GM18873 (cell line): Measurements from ENCODE around the gene UBASH3A.

Source experiments
- ATAC-seq: cut with Tn5 transposase; IDR thresholded peaks from one replicate; pipeline ENCODE4 v1.9.1; 2021; ENCODE audit warnings: mild to moderate bottlenecking, moderate library complexity, moderate number of reproducible peaks; ENCODE audit not compliant: unreplicated experiment, low FRiP score

The UBASH3A gene, protein sequence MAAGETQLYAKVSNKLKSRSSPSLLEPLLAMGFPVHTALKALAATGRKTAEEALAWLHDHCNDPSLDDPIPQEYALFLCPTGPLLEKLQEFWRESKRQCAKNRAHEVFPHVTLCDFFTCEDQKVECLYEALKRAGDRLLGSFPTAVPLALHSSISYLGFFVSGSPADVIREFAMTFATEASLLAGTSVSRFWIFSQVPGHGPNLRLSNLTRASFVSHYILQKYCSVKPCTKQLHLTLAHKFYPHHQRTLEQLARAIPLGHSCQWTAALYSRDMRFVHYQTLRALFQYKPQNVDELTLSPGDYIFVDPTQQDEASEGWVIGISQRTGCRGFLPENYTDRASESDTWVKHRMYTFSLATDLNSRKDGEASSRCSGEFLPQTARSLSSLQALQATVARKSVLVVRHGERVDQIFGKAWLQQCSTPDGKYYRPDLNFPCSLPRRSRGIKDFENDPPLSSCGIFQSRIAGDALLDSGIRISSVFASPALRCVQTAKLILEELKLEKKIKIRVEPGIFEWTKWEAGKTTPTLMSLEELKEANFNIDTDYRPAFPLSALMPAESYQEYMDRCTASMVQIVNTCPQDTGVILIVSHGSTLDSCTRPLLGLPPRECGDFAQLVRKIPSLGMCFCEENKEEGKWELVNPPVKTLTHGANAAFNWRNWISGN

DNA sequence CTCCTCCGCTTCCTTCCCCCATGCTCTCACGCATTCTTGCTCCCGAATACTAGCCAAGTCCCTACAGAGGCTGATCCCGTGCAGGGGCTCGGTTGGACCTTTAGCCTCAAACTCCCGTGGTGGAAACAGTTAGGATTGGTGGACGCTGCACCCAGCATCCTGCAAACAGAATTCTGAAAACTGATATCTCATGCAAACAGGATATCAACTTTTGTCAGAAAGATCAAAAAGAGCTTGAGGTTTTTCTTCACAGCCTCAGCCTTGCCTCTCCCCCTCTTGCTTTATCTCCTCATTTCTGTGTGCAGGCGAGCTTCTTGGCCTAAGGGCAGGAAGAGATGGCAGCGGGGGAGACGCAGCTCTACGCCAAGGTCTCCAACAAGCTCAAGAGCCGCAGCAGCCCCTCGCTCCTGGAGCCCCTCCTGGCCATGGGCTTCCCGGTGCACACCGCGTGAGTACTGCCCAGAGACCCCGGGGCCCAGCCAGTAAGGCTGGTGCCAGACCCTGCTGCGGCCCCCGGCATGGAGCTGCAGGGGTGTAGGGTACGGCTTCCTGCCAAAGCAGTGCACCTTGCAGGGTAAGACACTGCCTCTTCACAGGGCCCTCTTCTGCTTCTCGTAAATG lies at the start of gene UBASH3A:
Gene UBASH3A (plus strand): TSS at position 292 of the 621 bp plus-strand sequence. CDS start 44 bp downstream, at position 336.
- ATAC-seq = no peak

DNA sequence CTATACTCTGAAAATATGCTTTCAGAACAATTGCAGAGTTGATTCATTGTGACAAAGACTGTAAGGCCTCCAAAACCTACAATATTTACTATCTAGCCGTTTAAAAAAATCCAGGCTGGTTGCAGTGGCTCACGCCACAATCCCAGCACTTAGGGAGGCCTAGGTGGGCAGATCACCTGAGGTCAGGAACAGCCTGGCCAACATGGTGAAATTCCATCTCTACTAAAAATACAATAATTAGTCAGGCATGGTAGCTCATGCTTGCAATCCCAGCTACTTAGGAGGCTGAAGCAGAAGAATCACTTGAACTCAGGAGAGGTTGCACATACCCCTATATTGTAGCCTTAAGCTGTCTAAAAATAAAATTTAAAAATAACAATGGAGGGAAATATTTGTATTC lies 47.7 kb upstream of the UBASH3A start:
- no peak for ATAC-seq

DNA sequence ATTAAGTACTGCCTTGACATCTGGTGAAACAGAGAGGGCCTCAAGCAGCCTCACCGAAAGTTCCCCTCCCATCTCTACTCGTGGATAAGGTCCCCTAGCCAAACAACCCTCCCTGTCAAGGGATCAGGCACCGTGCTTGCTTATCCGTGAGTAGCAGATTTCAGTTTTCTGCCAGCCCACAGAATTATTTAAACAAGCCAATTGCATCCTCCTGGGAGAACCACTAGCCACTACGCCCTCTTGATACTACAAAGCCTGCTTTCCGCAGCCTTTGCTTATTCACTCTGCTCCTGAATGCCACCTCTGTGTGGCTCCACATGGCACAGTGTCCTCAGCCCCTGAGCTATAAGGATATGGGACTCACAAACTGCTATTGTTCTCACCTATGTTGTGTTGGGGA lies 47.1 kb upstream of the UBASH3A start:
- no peak for ATAC-seq

DNA sequence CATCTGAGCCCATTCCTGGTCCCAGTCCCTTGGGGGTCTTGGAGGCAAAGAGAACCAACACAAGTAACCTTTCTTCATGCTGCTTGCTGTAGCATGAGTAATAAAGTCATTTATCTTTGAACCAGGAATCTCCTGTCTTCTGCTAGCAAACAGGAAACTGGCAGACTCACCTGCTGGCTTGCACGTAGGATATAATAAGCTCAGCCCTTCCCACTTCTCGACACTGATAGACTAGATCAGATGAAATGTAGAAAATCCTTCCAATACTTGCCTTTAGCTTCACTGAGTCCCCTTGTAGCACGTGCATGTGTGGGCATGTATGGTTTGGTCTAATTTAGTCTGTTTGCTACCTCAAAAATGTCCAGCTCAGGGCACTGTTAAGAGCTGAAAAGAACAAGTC lies 46.4 kb upstream of the UBASH3A start:
- ATAC-seq = no peak

DNA sequence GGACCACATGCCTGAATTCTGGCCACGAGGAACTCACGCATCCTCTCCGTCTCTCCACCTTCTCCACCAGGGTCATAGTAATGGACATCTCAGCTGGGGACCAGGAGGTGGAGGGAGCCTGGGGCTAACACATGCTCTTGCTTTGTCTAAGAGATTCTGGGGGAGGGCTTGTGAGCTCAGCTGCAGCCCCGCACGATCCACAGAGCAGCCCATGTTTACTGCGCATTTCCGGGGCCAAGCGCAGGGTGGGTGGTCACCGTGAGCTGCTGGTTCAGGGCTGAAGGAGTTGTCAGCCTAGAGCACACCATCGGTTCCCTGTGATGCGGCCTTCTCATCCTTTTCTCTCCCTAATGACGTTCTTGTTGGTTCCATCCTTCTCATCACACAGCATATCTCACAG lies 45.4 kb upstream of the UBASH3A start:
- ATAC-seq = no peak

DNA sequence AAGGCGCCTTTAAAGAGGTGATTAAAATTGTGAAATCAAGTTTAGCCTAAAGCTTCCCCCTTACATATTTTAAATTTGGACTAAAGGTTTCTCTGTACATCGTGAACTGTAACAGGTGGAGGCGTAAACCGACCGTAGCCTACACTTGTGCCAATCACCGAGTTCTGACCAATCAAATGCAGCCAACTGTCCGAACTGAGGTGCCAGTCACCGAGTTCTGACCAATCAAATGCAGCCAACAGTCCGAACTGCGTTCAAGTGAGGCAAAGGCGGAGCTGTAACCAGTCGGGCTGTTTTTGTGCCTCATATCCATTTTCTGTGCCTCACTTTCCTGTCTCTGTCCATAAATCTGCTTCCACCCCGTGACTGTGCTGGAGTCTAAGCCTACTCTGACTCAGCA lies 44.8 kb upstream of the UBASH3A start:
- ATAC-seq = no peak

DNA sequence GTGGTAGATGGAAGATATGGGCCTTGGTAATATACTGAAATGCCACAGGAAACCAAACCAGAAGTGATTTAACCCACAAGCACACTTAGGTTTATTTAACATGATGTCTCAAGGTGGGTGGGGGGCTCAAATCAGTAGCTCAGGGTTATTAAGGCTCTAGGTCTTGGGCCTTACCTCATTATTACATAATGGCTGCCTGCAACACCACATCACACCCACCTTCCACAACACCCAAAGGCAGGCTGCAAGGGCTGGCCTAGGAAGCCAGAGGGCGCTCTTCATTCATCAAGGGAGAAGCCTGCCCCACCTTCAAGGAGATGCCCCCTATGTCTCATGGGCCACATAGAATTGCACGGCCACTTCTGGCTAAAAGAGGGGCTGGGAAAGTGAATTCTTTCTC lies 43.4 kb upstream of the UBASH3A start:
- no peak for ATAC-seq

DNA sequence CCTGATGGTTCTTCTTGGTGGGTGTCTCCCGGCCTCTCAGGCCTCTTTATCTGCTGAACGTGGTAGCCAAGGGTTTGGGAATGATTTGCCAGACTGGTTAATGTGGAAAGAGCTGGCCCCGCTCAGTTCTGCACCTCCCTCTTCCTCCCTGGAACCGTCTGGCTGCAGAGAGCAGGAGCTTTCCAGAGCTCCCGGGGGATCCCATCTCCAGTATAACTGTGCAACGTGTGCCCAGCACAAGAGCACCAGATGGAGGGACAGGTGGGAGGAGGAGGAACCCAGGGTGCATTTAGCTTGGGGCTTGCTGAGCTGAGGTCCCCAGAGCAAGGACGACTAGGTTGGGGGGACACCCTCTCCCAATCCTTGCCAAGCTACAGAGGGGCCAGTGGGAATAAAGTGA lies 42.4 kb upstream of the UBASH3A start:
- ATAC-seq = no peak

DNA sequence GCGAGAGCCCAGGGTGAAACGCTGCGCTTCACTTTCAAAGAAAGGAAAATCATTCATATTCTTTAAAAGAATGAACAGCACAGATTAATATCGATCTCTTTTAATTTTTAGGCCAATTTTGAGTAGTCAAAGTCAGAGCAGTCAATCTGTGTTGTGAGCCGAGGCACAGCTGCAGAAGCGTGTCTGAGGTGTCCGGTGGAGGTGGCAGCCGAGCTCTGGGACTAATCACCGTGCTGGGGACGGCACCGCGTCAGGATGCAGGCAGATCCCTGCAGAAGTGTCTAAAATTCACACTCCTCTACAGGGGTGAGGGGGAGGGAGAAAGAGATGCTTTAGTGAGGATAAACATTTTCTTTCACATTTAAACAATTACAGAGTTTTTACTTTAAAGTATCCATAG lies 41.5 kb upstream of the UBASH3A start:
- ATAC-seq = no peak

DNA sequence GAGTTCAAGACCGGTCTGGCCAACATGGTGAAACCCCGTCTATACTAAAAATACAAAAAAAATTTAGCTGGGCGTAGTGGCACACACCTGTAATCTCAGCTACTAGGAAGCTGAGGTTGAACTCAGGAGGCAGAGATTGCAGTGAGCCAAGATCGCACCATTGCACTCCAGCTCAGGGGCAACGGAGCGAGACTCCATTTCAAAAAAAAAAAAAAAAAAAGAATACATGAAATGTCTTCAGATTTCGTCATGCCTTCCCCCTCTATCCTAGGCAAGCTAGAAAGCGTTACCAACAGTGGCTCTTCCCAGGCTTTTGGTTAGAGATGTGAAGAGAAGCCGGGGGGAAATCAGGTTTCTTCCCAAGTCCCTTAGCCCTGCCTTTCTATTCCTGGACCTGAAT lies 41.0 kb upstream of the UBASH3A start:
- ATAC-seq = no peak

DNA sequence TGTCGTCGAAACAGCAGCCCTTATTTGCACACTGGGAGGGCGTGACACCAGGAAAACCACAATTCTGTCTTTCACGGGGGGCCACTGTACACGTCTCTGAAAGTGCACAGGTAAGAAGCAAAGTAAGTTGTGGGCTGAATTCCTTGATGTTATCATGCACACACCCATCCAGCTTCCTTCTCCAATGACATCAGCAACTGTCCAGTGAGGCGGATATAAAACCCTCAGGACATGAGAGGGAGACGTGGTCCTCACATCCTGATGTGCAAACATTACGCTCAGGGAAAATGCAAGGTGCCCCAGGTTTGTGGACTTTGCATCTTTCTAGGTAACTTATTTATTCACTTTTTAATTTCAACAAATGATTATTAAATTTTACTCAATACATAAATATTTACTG lies 40.4 kb upstream of the UBASH3A start:
- no peak for ATAC-seq

DNA sequence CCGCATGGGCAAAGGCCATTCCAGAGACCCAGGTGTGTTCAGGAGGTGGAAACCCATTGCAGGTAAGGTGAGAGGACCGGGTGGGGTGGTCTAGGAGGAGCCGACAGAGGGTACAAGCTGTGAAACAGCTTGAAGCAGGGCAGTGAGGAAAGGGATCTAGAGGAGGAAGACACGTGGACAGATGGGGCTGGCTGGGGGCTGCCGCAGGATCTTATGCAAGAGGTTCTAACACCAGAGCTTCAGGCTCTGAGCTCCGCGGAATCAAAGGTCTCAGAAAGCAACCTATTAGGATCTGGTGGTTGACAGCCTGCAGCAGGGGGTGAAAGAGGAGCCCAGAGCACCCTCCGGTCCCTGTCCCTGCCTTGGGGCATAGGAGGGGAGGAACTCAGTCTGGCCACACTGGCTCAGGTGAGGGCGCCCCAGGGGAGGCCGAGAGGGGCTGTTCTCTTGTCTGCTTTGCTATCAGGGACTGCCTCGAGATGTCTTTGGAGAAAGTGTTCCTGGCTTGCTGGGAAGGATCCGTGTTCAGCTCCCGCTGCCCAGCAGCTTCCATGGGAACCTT lies 39.3 kb upstream of the UBASH3A start:
- ATAC-seq = no peak

DNA sequence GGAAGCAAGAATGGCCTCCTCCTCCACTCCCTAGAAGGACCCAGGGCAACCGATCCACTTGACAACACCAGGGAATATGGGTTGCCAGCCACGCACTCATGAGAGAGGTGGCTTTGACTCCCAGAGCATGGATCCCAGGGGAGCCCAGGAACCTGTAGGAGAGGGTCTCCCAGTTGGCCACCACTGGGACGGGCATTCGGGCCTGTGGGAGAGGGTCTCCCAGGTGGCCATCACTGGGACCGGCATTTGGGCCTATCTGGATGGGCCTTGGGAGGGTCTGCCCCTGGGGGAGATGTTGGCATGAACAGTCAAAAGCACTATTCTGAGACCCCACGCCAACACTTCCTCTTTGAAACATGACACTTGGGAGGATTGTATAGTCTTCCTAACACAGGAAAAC lies 37.9 kb upstream of the UBASH3A start:
- no peak for ATAC-seq

DNA sequence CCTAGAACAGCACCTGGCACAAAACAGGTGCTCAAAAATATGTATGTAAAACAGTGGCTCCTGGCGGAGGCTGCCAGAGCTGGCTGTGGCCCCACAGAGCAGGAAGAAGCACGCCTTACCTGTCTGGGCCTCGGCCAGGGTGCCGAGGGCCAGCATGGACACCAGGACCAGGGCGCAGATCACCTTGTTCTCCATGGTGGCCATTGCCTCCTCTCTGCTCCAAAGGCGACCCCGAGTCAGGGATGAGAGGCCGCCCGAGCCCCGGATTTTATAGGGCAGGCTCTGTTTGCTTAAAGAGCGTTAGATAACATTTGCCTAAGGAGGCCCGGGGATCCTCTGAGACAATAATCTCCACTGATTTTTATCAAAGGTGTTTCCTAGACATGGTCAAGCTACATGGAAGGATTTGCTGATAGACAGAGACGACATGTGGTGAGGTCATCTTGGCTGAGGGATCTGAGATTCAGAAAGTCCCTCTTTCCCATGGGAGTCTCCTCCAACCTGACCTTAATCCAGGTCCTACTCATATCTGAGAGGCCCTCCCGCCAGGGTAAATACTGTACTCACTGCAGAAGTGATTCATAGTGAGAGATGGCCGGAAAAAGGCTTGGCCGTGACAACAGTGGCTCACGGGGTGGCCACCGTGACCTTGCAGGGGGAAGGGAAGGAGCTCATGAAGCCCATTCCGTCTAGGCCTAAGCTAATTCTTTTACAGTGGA lies 37.3 kb upstream of the UBASH3A start, which contains the start of gene TFF1:
Gene TFF1 (minus strand): TSS at position 244 of the 719 bp plus-strand sequence. CDS start 40 bp downstream, at position 204.
- no peak for ATAC-seq

DNA sequence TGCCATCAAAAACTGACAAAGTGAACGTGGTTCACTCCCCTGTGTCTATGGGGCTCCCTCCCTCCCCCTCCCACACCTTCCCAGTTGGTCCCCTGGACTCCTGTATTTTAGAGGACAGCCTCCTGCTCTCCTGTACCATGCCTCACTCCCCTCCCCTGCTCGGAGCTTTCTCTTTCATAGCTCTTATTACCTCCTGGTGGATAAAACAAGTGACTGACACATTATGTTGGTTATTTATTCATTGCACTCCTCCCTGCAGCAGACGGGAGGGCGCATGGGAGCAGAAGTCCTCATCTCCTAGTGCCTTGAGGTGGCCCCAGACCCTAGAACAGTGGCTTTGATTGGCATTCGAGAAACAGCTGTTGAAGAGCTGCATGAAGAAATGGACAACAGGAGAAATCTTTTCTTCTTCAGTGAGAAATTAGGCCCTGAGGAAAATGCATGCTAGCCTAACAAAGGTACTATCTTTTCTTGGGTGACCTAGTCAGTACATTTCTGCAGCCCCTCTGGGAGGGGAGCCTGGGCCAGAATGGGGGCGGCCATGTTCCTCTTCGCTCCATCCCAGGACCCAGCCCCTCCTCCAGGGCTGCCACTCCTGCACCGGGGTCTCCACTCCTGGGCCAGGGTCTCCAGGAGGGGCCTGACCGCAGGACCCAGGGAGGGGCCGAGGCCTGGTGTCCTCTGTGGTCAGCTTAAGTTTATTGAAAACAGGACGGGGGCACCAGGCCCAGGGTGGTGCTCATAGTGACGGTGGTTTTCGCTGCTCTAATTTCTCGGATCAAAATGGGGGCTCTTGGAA lies 36.1 kb upstream of the UBASH3A start:
- no peak for ATAC-seq

DNA sequence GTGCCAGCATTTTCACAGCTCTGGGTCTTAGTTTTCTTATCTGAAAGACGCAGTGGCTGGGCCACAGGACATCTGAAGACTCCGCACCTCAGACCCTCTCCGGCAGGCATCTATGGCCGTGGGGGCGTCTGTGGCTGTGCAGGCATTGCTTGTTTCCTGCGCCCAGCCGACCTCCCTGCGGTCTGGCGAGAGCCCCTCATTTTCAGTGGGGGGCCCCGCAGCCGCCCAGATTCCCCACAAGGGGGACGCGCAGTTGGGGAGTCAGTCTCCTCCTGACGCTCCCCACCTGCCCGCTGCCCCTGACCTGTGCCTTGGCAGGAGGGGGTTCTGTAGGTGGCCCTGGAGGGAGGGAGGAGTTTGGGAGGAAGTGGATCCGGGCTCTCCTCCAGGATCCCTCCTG lies 33.9 kb upstream of the UBASH3A start:
- no peak for ATAC-seq

DNA sequence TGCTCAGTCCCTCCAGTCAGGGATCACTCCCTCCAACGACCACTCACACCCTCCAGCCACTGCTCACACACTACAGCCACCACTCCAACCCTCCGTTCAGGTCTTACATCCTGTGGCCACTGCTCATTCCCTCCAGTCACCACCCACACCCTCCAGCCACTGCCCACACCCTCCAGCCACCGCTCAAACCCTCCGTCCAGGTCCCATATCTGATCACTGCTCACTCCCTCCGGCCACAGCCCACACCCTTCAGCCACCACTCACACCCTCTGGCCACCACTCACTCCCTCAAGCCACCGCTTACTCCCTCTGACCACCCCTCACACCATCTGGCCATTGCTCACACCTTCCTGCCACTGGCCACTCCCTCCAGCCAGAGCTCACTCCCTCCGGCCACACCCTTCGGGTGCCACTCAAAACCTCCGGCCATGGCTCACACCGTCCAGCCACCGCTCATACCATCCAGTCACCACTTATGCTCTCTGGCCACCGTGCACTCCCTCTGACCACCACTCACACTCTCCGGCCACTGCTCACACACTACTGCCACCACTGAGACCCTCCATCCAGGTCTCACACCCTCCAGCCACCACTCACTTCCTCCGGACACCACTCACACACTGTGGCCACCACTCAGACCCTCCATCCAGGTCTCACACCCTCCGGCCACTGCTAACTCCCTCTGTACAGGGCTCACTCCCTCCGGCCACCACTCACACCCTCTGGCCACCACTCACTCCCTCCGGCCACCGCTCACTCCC lies 32.6 kb upstream of the UBASH3A start:
- ATAC-seq = no peak

DNA sequence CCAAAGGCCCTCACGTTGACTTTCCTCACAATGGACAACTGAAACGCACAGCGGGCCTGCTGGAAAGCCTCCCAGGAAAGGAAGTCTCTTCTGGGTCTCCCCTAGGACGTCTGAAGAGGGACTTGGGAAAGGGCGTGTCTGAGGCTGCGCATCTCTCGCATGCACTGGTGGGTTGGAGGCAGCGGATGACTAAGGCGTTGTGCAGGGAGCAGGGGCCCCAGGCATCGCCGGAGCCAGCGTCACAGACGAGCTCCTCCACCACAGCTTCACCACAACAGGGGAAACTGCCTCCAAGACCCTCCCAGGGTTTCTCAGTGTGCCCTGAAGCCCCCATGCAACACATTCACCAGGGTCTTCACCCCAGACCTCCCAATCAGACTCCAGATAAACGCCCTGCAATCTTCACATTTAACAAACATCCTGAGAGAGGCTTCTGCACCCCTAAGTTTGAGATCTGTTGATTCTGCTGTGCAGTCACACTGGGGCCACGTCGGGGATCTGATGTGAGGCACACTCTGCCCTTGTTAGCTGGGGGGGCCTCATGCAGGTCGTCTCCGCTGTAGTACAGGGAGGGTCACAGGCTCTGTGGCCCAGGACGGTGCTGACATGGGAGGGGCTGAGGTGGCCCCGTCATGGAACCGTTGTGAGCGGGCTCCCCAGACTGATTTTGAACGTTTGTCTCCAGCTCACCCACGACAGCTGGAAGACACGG lies 30.4 kb upstream of the UBASH3A start:
- no peak for ATAC-seq
